PC-3 (cell line): ENCODE data around the gene KLHL28. TPM values are rescaled to one million over a fixed set of nuclear protein-coding genes. Genes with fewer than 3 reads are reported as not detected.

ENCODE experiments used
- ATAC-seq: fragments of 200-7000 bp; cut with Tn5 transposase; 2 replicates; pipeline ENCODE4 v1.9.1; 2020; ENCODE audit warnings: mild to moderate bottlenecking, moderate library complexity
- BruUV-seq: library from RNA; stranded (reverse); fragments of 400-500 nt; replicated peaks from 2 replicates; lab custom pipeline; 2021; lab: Mats Ljungman, UMichigan
- CTCF ChIA-PET: fragments of 300-600 bp; sonication (Branson Sonifier 250); formaldehyde crosslinking; loops from one replicate; lab custom pipeline; 2022; ENCODE audit warnings: antibody characterized with exemption; lab: Charles Lee
- POLR2A ChIA-PET: fragments of 300-600 bp; sonication (Branson Sonifier 250); formaldehyde crosslinking; loops from one replicate; lab custom pipeline; 2022; ENCODE audit warnings: antibody characterized with exemption; ENCODE audit not compliant: unreplicated experiment; lab: Charles Lee
- DNase-seq: peaks from one replicate; pipeline ENCODE4 v3.0.0-alpha.2; 2015
- H2AFZ ChIP-seq: fragments of 300-600 bp; sonication (generic); 2 replicates; pipeline ENCODE4 v1.6.0; 2016; ENCODE audit warnings: antibody characterized with exemption, low read length
- H3F3A ChIP-seq: fragments of 300-600 bp; sonication (generic); one replicate; pipeline ENCODE4 v1.6.0; 2017; ENCODE audit warnings: antibody characterized with exemption, low read length, control low read depth, mild to moderate bottlenecking; ENCODE audit not compliant: unreplicated experiment
- H3K27ac ChIP-seq: fragments of 300-600 bp; sonication (generic); 2 replicates; pipeline ENCODE4 v1.5.1; 2016; ENCODE audit warnings: mild to moderate bottlenecking, low read length
- H3K27me3 ChIP-seq: fragments of 300-600 bp; sonication (generic); 2 replicates; pipeline ENCODE4 v1.6.1; 2016; ENCODE audit warnings: low read length, mixed read lengths
- H3K36me3 ChIP-seq: fragments of 300-600 bp; sonication (generic); 2 replicates; pipeline ENCODE4 v1.6.1; 2016; ENCODE audit warnings: low read depth, mixed run types, low read length, mixed read lengths
- H3K4me1 ChIP-seq: fragments of 300-600 bp; sonication (generic); 2 replicates; pipeline ENCODE4 v1.5.1; 2016; ENCODE audit warnings: low read length; ENCODE audit not compliant: insufficient read depth
- H3K4me2 ChIP-seq: fragments of 300-600 bp; sonication (generic); 2 replicates; pipeline ENCODE4 v1.6.0; 2016; ENCODE audit warnings: low read length
- H3K4me3 ChIP-seq: fragments of 300-600 bp; sonication (generic); 2 replicates; pipeline ENCODE4 v1.5.1; 2016; ENCODE audit warnings: mild to moderate bottlenecking, low read length, mixed read lengths
- H3K79me2 ChIP-seq: fragments of 300-600 bp; sonication (generic); 2 replicates; pipeline ENCODE4 v1.6.1; 2017; ENCODE audit warnings: low read length, mixed read lengths
- H3K9ac ChIP-seq: fragments of 300-600 bp; sonication (generic); 2 replicates; pipeline ENCODE4 v1.6.0; 2016; ENCODE audit warnings: mild to moderate bottlenecking, low read length
- H3K9me2 ChIP-seq: fragments of 300-600 bp; sonication (generic); replicated peaks from 2 replicates; pipeline ENCODE4 v1.6.1; 2016; ENCODE audit warnings: mixed run types, low read length, mixed read lengths
- H3K9me3 ChIP-seq: fragments of 300-600 bp; sonication (generic); 2 replicates; pipeline ENCODE4 v1.6.1; 2016; ENCODE audit warnings: low read length, mixed read lengths
- H4K20me1 ChIP-seq: fragments of 300-600 bp; sonication (generic); 2 replicates; pipeline ENCODE4 v1.6.1; 2016; ENCODE audit warnings: low read length, mixed read lengths
- EZH2 ChIP-seq: fragments of 300-600 bp; sonication (generic); IDR thresholded peaks from one replicate; pipeline ENCODE4 v1.6.1; 2017; ENCODE audit warnings: antibody characterized with exemption, mild to moderate bottlenecking, low read length; ENCODE audit not compliant: unreplicated experiment
- EZH2phosphoT487 ChIP-seq: fragments of 300-600 bp; sonication (generic); IDR thresholded peaks from 2 replicates; pipeline ENCODE4 v1.6.1; 2018; ENCODE audit warnings: mild to moderate bottlenecking, antibody characterized with exemption, low read length, borderline replicate concordance
- intact Hi-C: fragments of 100-400 bp; cut with micrococcal nuclease; formaldehyde crosslinking; loops from 2 replicates; pipeline ENCODE4 v1.9.0; 2023
- total RNA-seq: library from RNA; depleted of rRNA; stranded (reverse); fragments of >200 nt; gene quantifications from 2 replicates; pipeline ENCODE4 v1.2.3, GENCODE V29; 2014
- TF ChIP-seq, protein P1 (sequence below): fragments of 300-600 bp; sonication (generic); conservative IDR thresholded peaks from 2 replicates; pipeline ENCODE4 v1.5.1; 2017; ENCODE audit warnings: antibody characterized with exemption, low read depth, mild to moderate bottlenecking, low read length

KLHL28 gene
- total RNA-seq, 1 experiment from 2014 or later, result 2.5 TPM

DNA sequence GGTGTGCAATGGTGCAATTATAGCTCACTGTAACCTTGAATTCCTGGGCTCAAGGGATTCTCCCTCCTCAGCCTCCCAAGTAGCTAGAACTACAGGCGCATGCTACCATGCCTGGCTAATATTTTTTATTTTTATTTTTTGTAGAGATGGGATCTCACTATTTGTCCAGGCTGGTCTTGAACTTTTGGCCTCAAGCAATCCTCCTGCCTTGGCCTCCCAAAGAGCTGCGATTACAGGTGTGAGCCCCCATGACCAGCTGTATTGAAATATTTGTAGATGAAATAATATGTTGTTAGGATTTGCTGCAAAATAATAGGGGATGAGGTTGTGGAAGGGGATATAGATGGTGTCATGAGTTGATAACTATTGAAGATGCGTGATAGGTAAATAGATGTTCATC, 4.9 kb downstream of the KLHL28 start:
- H3K79me2 ChIP-seq, result peaks cover 69% of the 10 kb centered on the region
- DNase-seq (no peak), ATAC-seq (no peak)
- TF ChIP-seq EZH2 (no peak), EZH2phosphoT487 (no peak)
- TF ChIP-seq, protein P1, sequence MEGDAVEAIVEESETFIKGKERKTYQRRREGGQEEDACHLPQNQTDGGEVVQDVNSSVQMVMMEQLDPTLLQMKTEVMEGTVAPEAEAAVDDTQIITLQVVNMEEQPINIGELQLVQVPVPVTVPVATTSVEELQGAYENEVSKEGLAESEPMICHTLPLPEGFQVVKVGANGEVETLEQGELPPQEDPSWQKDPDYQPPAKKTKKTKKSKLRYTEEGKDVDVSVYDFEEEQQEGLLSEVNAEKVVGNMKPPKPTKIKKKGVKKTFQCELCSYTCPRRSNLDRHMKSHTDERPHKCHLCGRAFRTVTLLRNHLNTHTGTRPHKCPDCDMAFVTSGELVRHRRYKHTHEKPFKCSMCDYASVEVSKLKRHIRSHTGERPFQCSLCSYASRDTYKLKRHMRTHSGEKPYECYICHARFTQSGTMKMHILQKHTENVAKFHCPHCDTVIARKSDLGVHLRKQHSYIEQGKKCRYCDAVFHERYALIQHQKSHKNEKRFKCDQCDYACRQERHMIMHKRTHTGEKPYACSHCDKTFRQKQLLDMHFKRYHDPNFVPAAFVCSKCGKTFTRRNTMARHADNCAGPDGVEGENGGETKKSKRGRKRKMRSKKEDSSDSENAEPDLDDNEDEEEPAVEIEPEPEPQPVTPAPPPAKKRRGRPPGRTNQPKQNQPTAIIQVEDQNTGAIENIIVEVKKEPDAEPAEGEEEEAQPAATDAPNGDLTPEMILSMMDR, result no peak
- H3K9ac ChIP-seq, result no peak overlapping the region
- H2AFZ ChIP-seq, result no peak overlapping the region
- H3K27me3 ChIP-seq, result no peaks in the 10 kb centered on the region
- POLR2A ChIA-PET, result no interaction called here
- 0 out of 2 replicates have a peak, but pooled peaks cover 10% of the 10 kb centered on the region for H4K20me1 ChIP-seq
- no peak overlapping the region for H3K27ac ChIP-seq
- peaks cover 23% of the 10 kb centered on the region for H3K4me1 ChIP-seq
- no peak overlapping the region for H3K4me2 ChIP-seq
- H3K36me3 ChIP-seq, result no peaks in the 10 kb centered on the region
- no peaks in the 10 kb centered on the region for H3K9me2 ChIP-seq
- no peak overlapping the region for H3K4me3 ChIP-seq
- H3K9me3 ChIP-seq, result no peaks in the 10 kb centered on the region
- no peaks in the 10 kb centered on the region for H3F3A ChIP-seq
- CTCF ChIA-PET, result no interaction called here
- BruUV-seq, result no TSS peak
- intact Hi-C loops, result no loop called here

DNA sequence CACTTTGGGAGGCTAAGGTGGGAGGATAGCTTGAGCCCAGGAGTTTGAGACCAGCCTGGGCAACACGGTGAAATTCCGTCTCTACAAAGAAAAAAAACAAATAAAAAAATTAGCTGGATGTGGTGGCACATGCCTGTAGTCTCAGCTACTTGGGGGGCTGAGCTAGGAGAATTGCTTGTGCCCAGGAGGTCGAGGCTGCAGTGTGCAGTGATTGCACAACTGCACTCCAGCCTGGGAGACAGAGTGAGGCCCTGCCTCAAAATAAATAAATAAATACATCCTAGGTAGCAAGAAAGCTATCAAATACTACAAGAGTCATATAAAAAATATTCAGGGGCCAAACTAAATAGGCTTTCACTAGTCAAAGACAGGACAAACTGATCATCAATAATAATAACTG, 6.2 kb downstream of the KLHL28 start:
- peaks cover 23% of the 10 kb centered on the region for H3K4me1 ChIP-seq
- no peaks in the 10 kb centered on the region for H3F3A ChIP-seq
- H3K79me2 ChIP-seq, result peaks cover 59% of the 10 kb centered on the region
- no peaks in the 10 kb centered on the region for H3K36me3 ChIP-seq
- no peak overlapping the region for H3K4me3 ChIP-seq
- H4K20me1 ChIP-seq, result 0 out of 2 replicates have a peak, but pooled peaks cover 10% of the 10 kb centered on the region
- H2AFZ ChIP-seq, result no peak overlapping the region
- no peak overlapping the region for H3K27ac ChIP-seq
- ATAC-seq (no peak), DNase-seq (no peak)
- no peak overlapping the region for H3K4me2 ChIP-seq
- CTCF ChIA-PET, result no interaction called here
- intact Hi-C loops, result no loop called here
- H3K9me2 ChIP-seq, result no peaks in the 10 kb centered on the region
- H3K9me3 ChIP-seq, result no peaks in the 10 kb centered on the region
- TF ChIP-seq EZH2 (no peak), EZH2phosphoT487 (no peak)
- TF ChIP-seq, protein P1, result no peak
- no peaks in the 10 kb centered on the region for H3K27me3 ChIP-seq
- no TSS peak for BruUV-seq
- H3K9ac ChIP-seq, result no peak overlapping the region
- POLR2A ChIA-PET, result no interaction called here

DNA sequence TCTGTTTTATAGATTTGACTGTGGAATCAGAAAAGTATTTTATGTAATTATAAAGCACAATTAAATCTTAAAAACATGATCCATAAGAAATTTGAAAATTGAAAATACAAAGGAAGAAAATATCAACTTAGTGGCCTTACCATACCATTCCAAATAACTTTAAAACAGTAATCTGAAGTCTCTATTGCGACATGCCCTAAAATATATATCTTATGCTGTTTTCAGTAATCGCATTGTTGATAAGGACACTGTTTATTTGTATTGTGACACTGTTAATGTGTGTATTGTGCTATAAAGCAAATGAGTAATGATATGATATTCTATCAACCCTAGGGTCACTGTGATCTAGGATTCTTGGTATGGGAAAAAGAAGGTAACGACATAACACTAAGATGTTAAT, 7.0 kb downstream of the KLHL28 start:
- TF ChIP-seq, protein P1, result no peak
- no peak for TF ChIP-seq EZH2phosphoT487
- TF ChIP-seq EZH2, result no peak
- BruUV-seq, result no TSS peak
- DNase-seq (no peak), ATAC-seq (no peak)
- H3K4me3 ChIP-seq, result no peak overlapping the region
- 0 out of 2 replicates have a peak, but pooled peaks cover 5% of the 10 kb centered on the region for H4K20me1 ChIP-seq
- H3K9me3 ChIP-seq, result no peaks in the 10 kb centered on the region
- no peaks in the 10 kb centered on the region for H3K27me3 ChIP-seq
- no peak overlapping the region for H3K4me2 ChIP-seq
- intact Hi-C loops, result no loop called here
- POLR2A ChIA-PET, result no interaction called here
- no peak overlapping the region for H3K27ac ChIP-seq
- no peaks in the 10 kb centered on the region for H3K36me3 ChIP-seq
- CTCF ChIA-PET, result no interaction called here
- peaks cover 15% of the 10 kb centered on the region for H3K4me1 ChIP-seq
- H3F3A ChIP-seq, result no peaks in the 10 kb centered on the region
- no peaks in the 10 kb centered on the region for H3K9me2 ChIP-seq
- no peak overlapping the region for H2AFZ ChIP-seq
- H3K79me2 ChIP-seq, result peaks cover 52% of the 10 kb centered on the region
- H3K9ac ChIP-seq, result no peak overlapping the region
